Panc1 (cell line): ENCODE results near the gene PPP2R1A. TPM values are rescaled to one million over a fixed set of nuclear protein-coding genes. Genes with fewer than 3 reads are reported as not detected.

Experiments
- ATAC-seq: fragments of 200-7000 bp; cut with Tn5 transposase; 2 replicates; pipeline ENCODE4 v1.9.1; 2020; ENCODE audit warnings: mild to moderate bottlenecking, moderate library complexity
- BruUV-seq: library from RNA; stranded (reverse); fragments of 400-500 nt; replicated peaks from 2 replicates; lab custom pipeline; 2021; lab: Mats Ljungman, UMichigan
- CTCF ChIA-PET: fragments of 300-600 bp; sonication (Branson Sonifier 250); formaldehyde crosslinking; loops from one replicate; lab custom pipeline; 2022; ENCODE audit warnings: antibody characterized with exemption; lab: Charles Lee
- POLR2A ChIA-PET: fragments of 300-600 bp; sonication (Branson Sonifier 250); formaldehyde crosslinking; loops from one replicate; lab custom pipeline; 2022; ENCODE audit warnings: antibody characterized with exemption; lab: Charles Lee
- DNase-seq: peaks from one replicate; pipeline ENCODE4 v3.0.0-alpha.2; 2010; ENCODE audit warnings: low read depth, low spot score
- H3K27ac ChIP-seq: 2 replicates; pipeline ENCODE4 v1.5.1; 2011; ENCODE audit warnings: mild to moderate bottlenecking, low read length, inconsistent platforms
- H3K27me3 ChIP-seq: fragments of 200-500 bp; sonication (Bioruptor generic); 2 replicates; pipeline ENCODE4 v1.6.0; 2014; ENCODE audit warnings: low read length, inconsistent platforms; ENCODE audit not compliant: control insufficient read depth, insufficient read depth
- H3K36me3 ChIP-seq: fragments of 200-500 bp; sonication (Bioruptor generic); 2 replicates; pipeline ENCODE4 v1.5.1; 2014; ENCODE audit warnings: inconsistent platforms, mild to moderate bottlenecking, low read length, moderate library complexity; ENCODE audit not compliant: control insufficient read depth, insufficient read depth
- H3K4me1 ChIP-seq: 2 replicates; pipeline ENCODE4 v1.5.1; 2011; ENCODE audit warnings: inconsistent platforms, mild to moderate bottlenecking, low read length, moderate library complexity; ENCODE audit not compliant: control insufficient read depth, insufficient read depth
- H3K4me3 ChIP-seq, 2 experiments: 2 replicates each; pipeline ENCODE4 v1.5.1; 2011 to 2012; ENCODE audit warnings: low read depth in 2 of 2, low read length in 2 of 2, mild to moderate bottlenecking in 2 of 2, inconsistent platforms in 1 of 2, moderate library complexity in 1 of 2
- H3K9me3 ChIP-seq: fragments of 200-500 bp; sonication (Bioruptor generic); 2 replicates; pipeline ENCODE4 v1.5.1; 2014; ENCODE audit warnings: low read depth, mild to moderate bottlenecking, inconsistent platforms, low read length, moderate library complexity; ENCODE audit not compliant: control insufficient read depth, insufficient read depth
- POLR2AphosphoS5 ChIP-seq: IDR thresholded peaks from 2 replicates; pipeline ENCODE4 v1.6.1; 2012; ENCODE audit warnings: mild to moderate bottlenecking, low read depth, low read length, moderate library complexity
- SIN3A ChIP-seq: IDR thresholded peaks from 2 replicates; pipeline ENCODE4 v1.6.1; 2012; ENCODE audit warnings: low read depth, mild to moderate bottlenecking, low read length, moderate library complexity, borderline replicate concordance; ENCODE audit not compliant: insufficient read depth
- TCF7L2 ChIP-seq: IDR thresholded peaks from 2 replicates; pipeline ENCODE4 v1.6.1; 2011; ENCODE audit warnings: mild to moderate bottlenecking, low read depth, low read length, inconsistent platforms
- in situ Hi-C: cut with HindIII; loops from 2 replicates; pipeline ENCODE4 v1.10.0; 2016; ENCODE audit warnings: low sequenced_read_pairs, low pct_unique_long_range_greater_than_20kb
- intact Hi-C: fragments of 100-400 bp; cut with micrococcal nuclease; formaldehyde crosslinking; loops from one replicate; pipeline ENCODE4 v1.10.0; 2022; ENCODE audit not compliant: unreplicated experiment
- total RNA-seq: library from RNA; stranded (reverse); gene quantifications from one replicate; pipeline ENCODE4 v1.2.1, GENCODE V29; 2021; ENCODE audit not compliant: unreplicated experiment
- TF ChIP-seq, protein P1 (sequence below), 2 experiments: IDR thresholded peaks; 2 replicates each; pipeline ENCODE4 v1.6.1; 2011 to 2012; ENCODE audit warnings: low read depth in 2 of 2, control low read depth in 1 of 2, low read length in 1 of 2, mild to moderate bottlenecking in 1 of 2, moderate library complexity in 1 of 2; ENCODE audit not compliant: insufficient read depth in 1 of 2
- TF ChIP-seq, protein P2 (sequence below): fragments of 450-650 bp; IDR thresholded peaks from 2 replicates; pipeline ENCODE4 v1.5.1; 2017; ENCODE audit warnings: mild to moderate bottlenecking

PPP2R1A gene
- total RNA-seq, 1 experiment from 2014 or later, result 146 TPM

DNA sequence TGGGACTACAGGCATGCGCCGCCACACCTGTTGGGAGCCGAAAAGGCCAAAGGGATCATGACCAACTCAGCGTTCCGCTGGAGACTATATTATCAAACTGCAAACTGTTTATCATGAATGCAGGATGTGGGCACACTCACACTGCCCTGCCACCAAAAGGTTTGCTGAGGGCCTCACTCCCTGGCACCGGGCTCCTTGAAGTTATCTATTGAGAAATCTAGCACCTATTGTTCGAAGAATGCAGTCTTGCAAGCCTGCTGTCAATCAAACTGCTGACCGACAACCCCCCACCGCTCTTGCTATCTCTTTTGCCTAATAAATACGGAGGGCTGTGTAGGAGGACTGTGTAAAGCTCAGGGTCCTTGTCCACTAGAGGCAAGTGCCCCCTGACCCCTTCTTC lies 13.3 kb upstream of the PPP2R1A start:
- no peak overlapping the region for H3K4me3 ChIP-seq
- no peak overlapping the region for H3K27ac ChIP-seq
- in situ Hi-C loops (no loop called here), intact Hi-C loops (no loop called here)
- no peaks in the 10 kb centered on the region for H3K9me3 ChIP-seq
- H3K4me1 ChIP-seq, result no peaks in the 10 kb centered on the region
- DNase-seq, result no peak
- no peak for ATAC-seq
- TF ChIP-seq SIN3A, result no peak
- TF ChIP-seq, protein P1, sequence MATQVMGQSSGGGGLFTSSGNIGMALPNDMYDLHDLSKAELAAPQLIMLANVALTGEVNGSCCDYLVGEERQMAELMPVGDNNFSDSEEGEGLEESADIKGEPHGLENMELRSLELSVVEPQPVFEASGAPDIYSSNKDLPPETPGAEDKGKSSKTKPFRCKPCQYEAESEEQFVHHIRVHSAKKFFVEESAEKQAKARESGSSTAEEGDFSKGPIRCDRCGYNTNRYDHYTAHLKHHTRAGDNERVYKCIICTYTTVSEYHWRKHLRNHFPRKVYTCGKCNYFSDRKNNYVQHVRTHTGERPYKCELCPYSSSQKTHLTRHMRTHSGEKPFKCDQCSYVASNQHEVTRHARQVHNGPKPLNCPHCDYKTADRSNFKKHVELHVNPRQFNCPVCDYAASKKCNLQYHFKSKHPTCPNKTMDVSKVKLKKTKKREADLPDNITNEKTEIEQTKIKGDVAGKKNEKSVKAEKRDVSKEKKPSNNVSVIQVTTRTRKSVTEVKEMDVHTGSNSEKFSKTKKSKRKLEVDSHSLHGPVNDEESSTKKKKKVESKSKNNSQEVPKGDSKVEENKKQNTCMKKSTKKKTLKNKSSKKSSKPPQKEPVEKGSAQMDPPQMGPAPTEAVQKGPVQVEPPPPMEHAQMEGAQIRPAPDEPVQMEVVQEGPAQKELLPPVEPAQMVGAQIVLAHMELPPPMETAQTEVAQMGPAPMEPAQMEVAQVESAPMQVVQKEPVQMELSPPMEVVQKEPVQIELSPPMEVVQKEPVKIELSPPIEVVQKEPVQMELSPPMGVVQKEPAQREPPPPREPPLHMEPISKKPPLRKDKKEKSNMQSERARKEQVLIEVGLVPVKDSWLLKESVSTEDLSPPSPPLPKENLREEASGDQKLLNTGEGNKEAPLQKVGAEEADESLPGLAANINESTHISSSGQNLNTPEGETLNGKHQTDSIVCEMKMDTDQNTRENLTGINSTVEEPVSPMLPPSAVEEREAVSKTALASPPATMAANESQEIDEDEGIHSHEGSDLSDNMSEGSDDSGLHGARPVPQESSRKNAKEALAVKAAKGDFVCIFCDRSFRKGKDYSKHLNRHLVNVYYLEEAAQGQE (IDR thresholded peaks at IDR 0.05; ENCODE audit: insufficient read depth in 1 of 2, low read depth in 2 of 2, low read length in 1 of 2), result no peak
- no peak for TF ChIP-seq POLR2AphosphoS5
- no peak for TF ChIP-seq TCF7L2
- TF ChIP-seq, protein P2, sequence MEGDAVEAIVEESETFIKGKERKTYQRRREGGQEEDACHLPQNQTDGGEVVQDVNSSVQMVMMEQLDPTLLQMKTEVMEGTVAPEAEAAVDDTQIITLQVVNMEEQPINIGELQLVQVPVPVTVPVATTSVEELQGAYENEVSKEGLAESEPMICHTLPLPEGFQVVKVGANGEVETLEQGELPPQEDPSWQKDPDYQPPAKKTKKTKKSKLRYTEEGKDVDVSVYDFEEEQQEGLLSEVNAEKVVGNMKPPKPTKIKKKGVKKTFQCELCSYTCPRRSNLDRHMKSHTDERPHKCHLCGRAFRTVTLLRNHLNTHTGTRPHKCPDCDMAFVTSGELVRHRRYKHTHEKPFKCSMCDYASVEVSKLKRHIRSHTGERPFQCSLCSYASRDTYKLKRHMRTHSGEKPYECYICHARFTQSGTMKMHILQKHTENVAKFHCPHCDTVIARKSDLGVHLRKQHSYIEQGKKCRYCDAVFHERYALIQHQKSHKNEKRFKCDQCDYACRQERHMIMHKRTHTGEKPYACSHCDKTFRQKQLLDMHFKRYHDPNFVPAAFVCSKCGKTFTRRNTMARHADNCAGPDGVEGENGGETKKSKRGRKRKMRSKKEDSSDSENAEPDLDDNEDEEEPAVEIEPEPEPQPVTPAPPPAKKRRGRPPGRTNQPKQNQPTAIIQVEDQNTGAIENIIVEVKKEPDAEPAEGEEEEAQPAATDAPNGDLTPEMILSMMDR, result no peak
- ChIA-PET CTCF (no interaction called here), POLR2A (interaction anchor here (0.6 kb wide), 1 partner anchor 278 kb away, joined by 12 read pairs; no protein-coding TSS in a partner anchor)
- BruUV-seq, result no TSS peak
- H3K27me3 ChIP-seq, result no peaks in the 10 kb centered on the region
- H3K36me3 ChIP-seq, result no peaks in the 10 kb centered on the region

DNA sequence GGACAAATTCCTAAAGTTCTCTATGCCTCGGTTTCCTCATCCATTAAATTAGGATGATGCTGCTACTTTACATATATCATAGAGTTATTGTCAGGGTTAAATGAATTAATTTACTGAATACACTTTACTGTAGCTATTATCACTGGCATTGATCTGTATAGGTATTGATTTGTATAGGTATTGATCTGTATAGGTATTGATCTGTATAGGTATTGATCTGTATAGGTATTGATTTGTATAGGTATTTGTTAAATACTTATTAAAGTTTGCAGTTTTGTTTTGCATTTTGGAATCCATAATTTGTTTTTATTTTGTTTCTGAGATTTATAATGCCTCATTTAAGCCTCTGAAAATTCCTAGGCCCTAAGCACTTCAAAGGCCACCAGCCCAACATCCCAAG lies 2.4 kb upstream of the PPP2R1A start:
- H3K4me1 ChIP-seq, result 0 out of 2 replicates have a peak, but pooled peaks cover 5% of the 10 kb centered on the region
- H3K36me3 ChIP-seq, result no peaks in the 10 kb centered on the region; the same call in 1 of the 2 replicates
- TF ChIP-seq POLR2AphosphoS5 (no peak), TCF7L2 (no peak), SIN3A (no peak)
- TF ChIP-seq, protein P1 (IDR thresholded peaks at IDR 0.05; ENCODE audit: insufficient read depth in 1 of 2, low read depth in 2 of 2, low read length in 1 of 2), result no peak
- TF ChIP-seq, protein P2, result no peak
- intact Hi-C loops, result no loop called here
- no peak overlapping the region for H3K27ac ChIP-seq
- ATAC-seq (no peak), DNase-seq (no peak)
- BruUV-seq, result no TSS peak
- H3K4me3 ChIP-seq, result no peak overlapping the region
- CTCF ChIA-PET, result no interaction called here
- no peaks in the 10 kb centered on the region for H3K9me3 ChIP-seq
- in situ Hi-C loops, result no loop called here
- POLR2A ChIA-PET, result no interaction called here
- no peaks in the 10 kb centered on the region for H3K27me3 ChIP-seq
